ENCODE measurements around the gene CHST7. TPM values are rescaled to one million over a fixed set of nuclear protein-coding genes. Genes with fewer than 3 reads are reported as not detected.

CHST7 gene
- total and polyA plus RNA-seq, 2 of the 8 experiments (the other 6 are each of a cell fraction or from before 2014, with no cell fraction given) = 7.9 to 14.1 TPM

DNA sequence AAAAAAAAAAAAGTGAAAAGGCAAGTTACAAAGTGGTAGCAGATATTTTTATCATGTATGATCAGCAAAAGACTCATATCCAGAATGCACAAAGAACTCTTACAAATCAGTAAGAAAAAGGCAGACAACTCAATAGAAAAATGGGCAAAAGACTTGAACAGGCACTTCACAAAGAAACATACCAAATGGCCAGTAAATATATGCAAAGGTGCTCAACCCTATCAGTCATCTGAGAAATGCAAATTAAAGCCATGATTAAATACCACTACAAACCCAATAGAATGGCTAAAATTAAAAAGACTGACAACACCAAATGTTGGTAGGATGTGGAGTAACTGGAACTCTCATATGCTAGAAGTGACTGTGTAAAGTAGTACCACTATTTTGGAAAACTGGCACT is 45.4 kb downstream of the CHST7 start (continued):
- TF ChIP-seq HDAC6 (IDR thresholded peaks at IDR 0.05; ENCODE audit: low read depth, low read length) (no peak), SRF (IDR thresholded peaks at IDR 0.05; ENCODE audit: low read depth, low read length) (no peak), SP1 (IDR thresholded peaks at IDR 0.05; ENCODE audit: low read depth, low read length) (no peak), CTCF (IDR thresholded peaks at IDR 0.05; ENCODE audit: control extremely low read depth in 1 of 3, insufficient read depth in 1 of 3, low read depth in 1 of 3, low read length in 3 of 3) (no peak)

Data from H1 (cell line).